Measurements from ENCODE around the gene RAB3IP.
"Not testable (repeated sequence)": the region's sequence is repeated elsewhere in the genome, so short reads cannot be mapped to it uniquely, and the experiment has no call there.

RAB3IP gene

GRCh38 chr12:69836015-69836414 lies 97.4 kb downstream of the RAB3IP start:
- DNase-seq = no peak

GRCh38 chr12:69837191-69837590 lies 98.5 kb downstream of the RAB3IP start:
- DNase-seq = no peak

GRCh38 chr12:69837657-69838415 lies 99.2 kb downstream of the RAB3IP start:
- DNase-seq = no peak

DNA sequence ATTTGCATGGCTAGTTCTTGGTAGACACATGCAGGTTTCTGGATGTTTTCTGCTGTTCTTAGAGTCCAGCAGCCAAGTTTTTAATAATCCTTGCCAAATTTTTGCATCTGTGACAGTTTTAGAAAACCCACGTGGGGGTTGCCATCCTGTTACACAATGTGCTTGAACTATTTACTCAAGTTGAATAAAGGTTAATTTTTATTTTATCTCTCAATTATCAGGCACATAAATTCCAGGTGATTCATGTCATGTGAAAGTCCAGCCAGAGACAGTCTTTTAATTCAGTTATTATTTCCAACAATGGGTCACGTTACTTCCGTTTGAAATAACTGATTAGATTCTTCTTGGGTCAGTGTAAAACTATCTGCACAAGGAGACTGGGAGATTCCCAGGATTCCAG lies 102.1 kb downstream of the RAB3IP start:
- DNase-seq = no peak

DNA sequence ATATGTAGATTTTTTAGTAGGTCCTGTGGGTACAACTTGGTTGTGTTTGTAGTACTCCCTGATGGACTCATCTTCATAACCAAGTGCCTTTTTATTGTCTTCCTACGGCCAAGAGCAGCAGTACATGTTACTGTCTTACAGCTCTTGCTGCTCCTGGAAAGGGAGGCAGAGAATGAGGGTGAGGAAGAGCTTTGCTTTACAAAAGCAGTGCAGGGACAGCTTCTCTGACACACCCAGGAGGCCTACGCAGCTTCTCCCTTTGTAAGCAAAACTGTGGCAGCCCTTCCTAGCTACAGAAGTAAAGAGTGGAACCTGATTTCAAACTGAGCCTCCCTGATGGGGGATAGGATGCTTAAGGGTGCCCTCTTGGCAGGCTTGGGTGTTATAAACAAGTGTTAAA lies 104.9 kb downstream of the RAB3IP start:
- DNase-seq = no peak

DNA sequence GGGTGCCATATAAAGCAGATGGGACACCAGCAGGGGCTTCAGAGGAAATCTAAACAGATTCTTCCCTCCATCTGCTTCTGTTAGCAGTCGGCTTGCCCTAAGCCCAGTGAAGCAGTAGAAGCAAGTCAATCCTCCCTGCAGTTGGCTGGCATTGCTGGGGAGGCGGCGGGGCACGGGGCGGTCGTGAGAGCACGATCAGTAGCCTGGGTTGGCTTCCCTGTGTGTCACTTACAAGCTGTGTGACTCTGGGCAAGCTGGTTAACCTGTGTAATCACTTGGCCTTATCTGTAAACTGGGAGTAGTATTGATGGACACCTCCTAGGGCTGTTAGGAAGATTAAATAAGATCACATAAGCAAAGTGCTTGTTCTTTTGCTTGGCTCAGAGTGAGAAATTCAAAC lies 105.8 kb downstream of the RAB3IP start:
- DNase-seq = no peak

- DNase-seq = no peak
Observed at GRCh38 chr12:69844836-69845235, 106.2 kb downstream of the RAB3IP start.

- no peak for DNase-seq
Observed at GRCh38 chr12:69846976-69847375, 108.3 kb downstream of the RAB3IP start.

GRCh38 chr12:69851976-69852375 lies 113.3 kb downstream of the RAB3IP start:
- DNase-seq = no peak

- not testable (repeated sequence) for DNase-seq
Observed at GRCh38 chr12:69853176-69853961, 114.7 kb downstream of the RAB3IP start.

DNA sequence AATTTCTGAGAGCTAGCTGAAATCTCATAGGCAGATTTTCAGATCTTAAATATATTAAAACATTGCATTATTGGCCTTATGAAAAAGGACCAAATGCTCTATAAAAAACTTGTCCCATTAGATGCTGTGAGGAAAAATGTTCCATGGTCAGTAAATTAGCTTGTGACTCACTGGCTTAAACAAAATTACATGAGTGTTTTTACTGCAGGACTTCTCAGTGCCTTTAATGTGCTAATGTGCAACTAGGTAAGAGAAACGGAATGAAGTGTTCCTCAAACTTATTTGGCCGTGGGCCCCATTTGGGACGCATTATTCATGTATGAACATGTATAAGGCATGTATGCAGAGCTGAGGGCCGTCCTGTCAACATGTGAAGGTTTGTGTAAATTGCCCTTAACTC lies 128.0 kb downstream of the RAB3IP start:
- no peak for DNase-seq

DNA sequence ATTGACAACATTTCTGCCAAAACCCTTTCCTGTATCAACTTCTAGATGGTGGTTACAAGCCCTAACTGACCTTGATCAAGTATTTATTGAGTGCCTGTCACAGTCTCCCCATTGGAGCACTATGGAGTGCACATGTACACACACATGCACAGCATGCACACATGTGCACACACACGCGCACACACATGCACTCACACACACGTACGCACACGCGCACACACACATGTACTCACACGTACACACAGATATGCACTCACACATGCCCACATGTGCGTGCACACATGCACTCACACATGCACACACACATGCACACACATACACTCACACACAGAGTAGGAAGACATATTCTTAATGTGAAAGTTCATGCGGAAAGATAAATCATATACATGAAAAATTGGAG lies 130.0 kb downstream of the RAB3IP start:
- DNase-seq = no peak

- no peak for DNase-seq
Observed at GRCh38 chr12:69872804-69873203, 134.1 kb downstream of the RAB3IP start.
